ENCODE results near the gene IGF2BP3.

The IGF2BP3 gene

GRCh38 chr7:23273141-23273599, 197.1 kb downstream of the IGF2BP3 start:
- peak; percentile 90 for TF ChIP-seq CTCF (IDR thresholded peaks at IDR 0.05; ENCODE audit: insufficient read depth, low read depth, low read length, missing control alignments)

DNA sequence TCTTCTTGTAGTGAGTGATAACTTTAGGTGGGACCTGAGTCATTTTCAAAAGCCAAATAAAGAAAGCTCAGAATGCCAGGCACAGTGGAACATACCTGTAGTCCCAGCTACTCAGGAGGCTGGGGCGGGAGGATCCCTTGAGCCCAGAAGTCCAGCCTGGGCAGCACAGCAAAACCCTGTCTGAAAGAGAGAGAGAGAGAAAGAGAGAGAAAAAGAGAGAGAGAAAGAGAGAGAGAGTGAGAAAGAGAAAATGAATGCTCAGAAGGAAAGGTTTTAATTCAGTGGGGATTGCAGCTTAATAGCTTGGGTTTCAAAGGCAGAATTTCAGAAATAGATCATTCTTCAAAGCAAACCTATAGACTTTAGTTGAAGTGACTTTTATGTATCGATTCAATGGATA, 198.0 kb downstream of the IGF2BP3 start:
- DNase-seq (ENCODE audit: low read depth): no peak
- no peak overlapping the region for H3K4me3 ChIP-seq (ENCODE audit: low read length)
- no peak for TF ChIP-seq CTCF (IDR thresholded peaks at IDR 0.05; ENCODE audit: insufficient read depth, low read depth, low read length, missing control alignments)

More at GRCh38 chr7:23273141-23273599, 197.1 kb downstream of the IGF2BP3 start:
- no peak overlapping the region for H3K4me3 ChIP-seq (ENCODE audit: low read length)
- peak; percentile 96 for DNase-seq (ENCODE audit: low read depth)

GRCh38 chr7:23268746-23269145, 201.5 kb downstream of the IGF2BP3 start:
- DNase-seq (ENCODE audit: low read depth): peak; percentile 59
- no peak overlapping the region for H3K4me3 ChIP-seq (ENCODE audit: low read length)
- no peak for TF ChIP-seq CTCF (IDR thresholded peaks at IDR 0.05; ENCODE audit: insufficient read depth, low read depth, low read length, missing control alignments)

DNA sequence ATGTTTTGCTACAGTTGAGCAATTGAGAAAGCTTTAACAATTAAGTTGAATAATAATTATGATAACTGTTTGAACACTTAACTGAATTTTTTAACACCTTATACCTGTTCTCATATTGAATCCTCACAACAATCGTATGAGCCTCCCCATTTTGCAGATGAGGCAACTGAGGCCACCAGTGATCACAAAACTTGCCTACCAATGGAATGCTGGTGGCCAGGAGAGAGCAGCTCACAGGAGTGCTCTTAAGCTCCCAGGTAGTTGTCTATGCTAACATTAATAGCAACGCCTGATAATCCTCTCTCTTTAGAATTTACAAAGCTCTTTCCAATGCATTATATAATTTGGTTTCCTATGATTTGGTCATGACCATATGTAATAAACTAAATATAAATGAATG, 202.1 kb downstream of the IGF2BP3 start:
- H3K4me3 ChIP-seq (ENCODE audit: low read length): no peak overlapping the region
- no peak for TF ChIP-seq CTCF (IDR thresholded peaks at IDR 0.05; ENCODE audit: insufficient read depth, low read depth, low read length, missing control alignments)
- no peak for DNase-seq (ENCODE audit: low read depth)

DNA sequence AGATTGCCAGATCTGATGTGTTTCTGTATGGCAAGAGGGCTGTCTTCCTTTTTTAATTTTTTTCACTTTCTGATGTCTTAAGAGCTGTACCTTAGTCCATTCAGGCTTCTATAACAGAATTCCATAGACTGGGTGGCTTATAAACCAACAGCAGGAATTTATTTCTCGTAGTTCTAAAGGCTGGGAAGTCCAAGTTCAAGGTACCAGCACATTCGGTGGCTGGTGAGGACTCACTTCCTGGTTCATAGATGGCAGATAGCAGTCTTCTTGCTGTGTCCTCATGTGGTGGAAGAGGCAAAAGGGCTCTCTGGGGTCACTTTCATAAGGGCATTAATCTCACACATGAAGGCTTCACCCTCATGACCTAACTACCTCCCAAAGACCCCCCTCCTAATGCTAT, 202.9 kb downstream of the IGF2BP3 start:
- DNase-seq (ENCODE audit: low read depth): no peak
- TF ChIP-seq CTCF (IDR thresholded peaks at IDR 0.05; ENCODE audit: insufficient read depth, low read depth, low read length, missing control alignments): no peak

DNA sequence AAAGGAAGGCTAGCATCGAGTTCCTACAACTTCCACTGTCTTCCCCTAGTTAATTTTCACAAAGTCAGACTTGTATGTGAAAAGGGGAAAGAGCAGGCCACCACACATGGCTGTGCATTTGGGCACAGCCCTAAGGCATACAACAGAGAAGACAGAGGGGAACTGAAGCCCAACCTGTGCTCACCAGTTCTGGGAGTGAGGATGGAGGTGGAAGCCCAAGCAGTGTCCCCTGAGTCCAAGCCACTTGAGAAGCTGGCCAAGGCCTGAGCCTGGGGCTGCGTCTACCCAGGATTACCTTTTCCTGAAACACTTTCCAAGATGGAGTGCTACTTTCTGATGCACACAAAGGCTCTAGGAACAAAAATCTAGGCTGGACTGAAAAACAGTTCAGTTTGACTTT, 203.4 kb downstream of the IGF2BP3 start:
- no peak for DNase-seq (ENCODE audit: low read depth)
- TF ChIP-seq CTCF (IDR thresholded peaks at IDR 0.05; ENCODE audit: insufficient read depth, low read depth, low read length, missing control alignments): no peak
- H3K4me3 ChIP-seq (ENCODE audit: low read length): no peak overlapping the region

More for the DNA sequence above, 202.9 kb downstream of the IGF2BP3 start:
- H3K4me3 ChIP-seq (ENCODE audit: low read length): no peak overlapping the region

- DNase-seq (ENCODE audit: low read depth): no peak
- no peak for TF ChIP-seq CTCF (IDR thresholded peaks at IDR 0.05; ENCODE audit: insufficient read depth, low read depth, low read length, missing control alignments)
- H3K4me3 ChIP-seq (ENCODE audit: low read length): no peak overlapping the region
These were observed 205.3 kb downstream of the IGF2BP3 start for GRCh38 chr7:23264916-23265458.

All from epithelial cell of esophagus (primary cell).